A172 (cell line): ENCODE measurements around the gene PEX11B. TPM values are rescaled to one million over a fixed set of nuclear protein-coding genes. Genes with fewer than 3 reads are reported as not detected.
A peak's percentile ranks its signal among the peaks of the same experiment; 100 is the strongest.

ENCODE experiments used
- DNase-seq: peaks from one replicate; pipeline ENCODE4 v3.0.0-alpha.2; 2015; ENCODE audit warnings: low spot score
- total RNA-seq: library from RNA; depleted of rRNA; stranded (reverse); fragments of >200 nt; shearing (Covaris generic); gene quantifications from 2 replicates; pipeline ENCODE4 v1.2.3, GENCODE V29; 2014; rRNA removed

Gene PEX11B, protein sequence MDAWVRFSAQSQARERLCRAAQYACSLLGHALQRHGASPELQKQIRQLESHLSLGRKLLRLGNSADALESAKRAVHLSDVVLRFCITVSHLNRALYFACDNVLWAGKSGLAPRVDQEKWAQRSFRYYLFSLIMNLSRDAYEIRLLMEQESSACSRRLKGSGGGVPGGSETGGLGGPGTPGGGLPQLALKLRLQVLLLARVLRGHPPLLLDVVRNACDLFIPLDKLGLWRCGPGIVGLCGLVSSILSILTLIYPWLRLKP
- total RNA-seq = 40.8 and 41.8 TPM in 2 replicates

DNA sequence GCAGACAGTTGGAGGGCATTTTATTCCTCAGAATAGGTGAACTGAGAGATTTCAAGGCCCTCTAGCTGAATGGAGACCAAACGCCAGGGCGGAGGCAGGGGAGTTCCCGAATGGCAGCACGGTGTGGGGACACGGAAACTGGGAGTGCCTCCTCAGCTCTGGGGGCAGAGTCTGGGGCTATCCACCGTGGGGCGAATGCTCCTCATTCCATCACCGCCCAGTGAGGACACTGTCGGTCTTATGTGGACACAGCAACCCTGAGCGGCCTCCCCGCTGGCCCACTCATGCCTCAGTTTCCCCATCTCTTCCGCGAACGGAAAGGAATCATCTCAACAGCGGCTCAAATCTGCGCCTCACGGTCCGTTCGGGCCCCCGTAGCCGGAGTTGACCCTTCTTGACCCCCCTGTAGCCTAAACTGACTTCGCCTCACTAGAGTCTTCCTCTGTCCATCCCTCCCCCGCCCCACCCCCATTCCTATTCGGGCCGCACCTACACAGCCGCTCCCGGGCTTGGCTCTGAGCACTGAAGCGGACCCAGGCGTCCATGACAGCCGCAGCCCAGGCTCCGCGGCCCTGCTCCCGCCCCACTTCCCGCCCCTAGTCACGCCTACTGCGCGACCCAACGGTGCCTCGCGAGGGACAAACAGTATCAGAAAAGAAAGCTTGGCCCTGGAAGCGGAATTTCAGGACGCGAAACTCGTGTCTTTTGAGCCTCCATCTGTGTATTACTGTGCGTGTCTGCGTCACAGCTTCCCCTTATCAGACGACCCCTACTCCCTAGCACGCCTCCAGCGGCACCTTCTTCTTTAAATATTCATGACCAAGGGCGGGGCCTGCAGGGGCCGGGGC, at the start of gene PEX11B:
PEX11B (minus strand) TSS at position 574 of the 848 bp plus-strand sequence; CDS start at position 545, 29 bp downstream.
- DNase-seq = peak; percentile 81

DNA sequence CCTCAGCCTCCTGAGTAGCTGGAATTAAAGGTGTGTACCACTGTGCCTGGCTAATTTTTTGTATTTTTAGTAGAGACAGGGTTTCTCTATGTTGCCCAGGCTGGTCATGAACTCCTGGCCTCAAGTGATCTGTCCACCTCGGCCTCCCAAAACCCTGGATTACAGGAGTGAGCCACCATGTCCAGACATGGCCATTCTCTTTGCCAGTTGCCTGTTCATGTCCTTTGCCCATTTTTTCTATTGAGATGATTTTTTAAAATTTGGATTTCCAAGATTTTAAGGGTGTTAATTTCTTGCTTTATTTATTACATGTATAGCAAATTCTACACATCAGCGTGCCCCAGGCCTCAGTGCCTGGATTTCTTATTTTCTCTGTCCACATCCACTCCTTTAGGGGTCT, 48.8 kb upstream of the PEX11B start:
- no peak for DNase-seq

DNA sequence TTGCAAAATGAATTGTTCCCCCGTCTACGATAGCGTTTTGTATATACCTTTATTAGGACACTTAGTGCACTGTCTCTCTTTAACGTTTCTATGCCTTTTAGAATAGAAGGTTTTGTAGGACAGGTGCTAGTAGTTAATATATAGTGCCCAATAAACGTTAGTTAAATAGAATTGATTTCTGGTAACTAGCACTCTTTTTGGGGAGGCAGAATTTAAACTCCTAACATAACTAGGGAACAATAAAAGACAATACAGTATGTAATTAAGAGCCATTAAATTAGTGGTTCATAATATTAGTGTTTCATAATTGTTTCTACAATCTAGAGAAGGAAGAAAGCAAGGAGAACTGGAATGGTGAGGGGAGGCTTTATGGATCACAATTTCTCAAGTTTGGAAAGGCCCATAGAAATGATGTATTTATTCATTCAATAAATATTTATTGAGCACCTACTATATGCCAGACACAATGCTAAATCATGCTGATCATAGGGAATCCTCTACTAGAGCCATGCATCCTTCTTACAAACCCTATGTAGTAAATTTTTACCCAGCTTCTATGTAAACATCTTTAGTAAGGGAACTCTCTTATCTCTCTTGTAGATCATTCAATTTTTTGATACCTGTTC, 46.7 kb upstream of the PEX11B start:
- DNase-seq = no peak

GRCh38 chr1:145964328-145965118, 46.0 kb upstream of the PEX11B start, which contains the start of the genes ANKRD34A and POLR3GL:
ANKRD34A (minus strand) TSS chr1:145964575; CDS start chr1:145961759, 2,816 bp downstream.
POLR3GL (plus strand) TSS chr1:145964690; CDS start chr1:145974866, 10,176 bp downstream.
- DNase-seq = peak; percentile 96

DNA sequence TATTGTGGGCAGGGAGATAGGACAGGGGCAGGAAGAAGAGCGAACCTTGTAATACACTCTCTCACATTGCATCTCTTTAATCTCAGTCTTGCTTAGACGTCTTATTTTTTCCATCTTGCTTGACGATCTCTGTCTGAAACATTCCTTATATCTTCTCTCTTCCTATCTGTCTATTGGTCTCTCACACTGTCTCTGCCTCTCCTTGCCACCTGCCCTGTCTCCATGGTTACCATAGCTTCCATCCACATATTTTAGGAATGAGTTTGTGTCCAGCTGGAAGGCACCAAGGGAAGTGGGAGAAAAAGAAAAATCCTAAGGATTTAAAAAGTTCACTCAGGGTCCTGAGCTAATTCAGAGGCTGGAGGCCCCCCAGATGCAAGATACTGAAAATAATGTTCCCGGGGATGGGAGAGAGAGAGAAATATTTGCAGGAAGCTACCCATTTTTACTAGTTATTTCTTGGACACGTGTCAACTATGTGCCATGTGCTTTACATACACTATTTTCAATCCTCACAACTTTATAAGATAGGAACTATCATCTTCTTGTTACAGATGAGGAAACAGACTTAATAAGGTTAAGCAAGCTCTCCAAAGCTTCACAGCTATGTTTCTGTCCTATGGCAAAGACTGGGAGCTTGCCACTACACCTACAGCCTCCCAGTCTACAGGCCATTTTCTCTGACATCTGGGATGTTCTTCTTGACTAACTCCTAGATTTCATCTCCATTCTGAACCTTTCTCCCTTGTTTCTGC, 44.9 kb upstream of the PEX11B start:
- DNase-seq = peak; percentile 81

DNA sequence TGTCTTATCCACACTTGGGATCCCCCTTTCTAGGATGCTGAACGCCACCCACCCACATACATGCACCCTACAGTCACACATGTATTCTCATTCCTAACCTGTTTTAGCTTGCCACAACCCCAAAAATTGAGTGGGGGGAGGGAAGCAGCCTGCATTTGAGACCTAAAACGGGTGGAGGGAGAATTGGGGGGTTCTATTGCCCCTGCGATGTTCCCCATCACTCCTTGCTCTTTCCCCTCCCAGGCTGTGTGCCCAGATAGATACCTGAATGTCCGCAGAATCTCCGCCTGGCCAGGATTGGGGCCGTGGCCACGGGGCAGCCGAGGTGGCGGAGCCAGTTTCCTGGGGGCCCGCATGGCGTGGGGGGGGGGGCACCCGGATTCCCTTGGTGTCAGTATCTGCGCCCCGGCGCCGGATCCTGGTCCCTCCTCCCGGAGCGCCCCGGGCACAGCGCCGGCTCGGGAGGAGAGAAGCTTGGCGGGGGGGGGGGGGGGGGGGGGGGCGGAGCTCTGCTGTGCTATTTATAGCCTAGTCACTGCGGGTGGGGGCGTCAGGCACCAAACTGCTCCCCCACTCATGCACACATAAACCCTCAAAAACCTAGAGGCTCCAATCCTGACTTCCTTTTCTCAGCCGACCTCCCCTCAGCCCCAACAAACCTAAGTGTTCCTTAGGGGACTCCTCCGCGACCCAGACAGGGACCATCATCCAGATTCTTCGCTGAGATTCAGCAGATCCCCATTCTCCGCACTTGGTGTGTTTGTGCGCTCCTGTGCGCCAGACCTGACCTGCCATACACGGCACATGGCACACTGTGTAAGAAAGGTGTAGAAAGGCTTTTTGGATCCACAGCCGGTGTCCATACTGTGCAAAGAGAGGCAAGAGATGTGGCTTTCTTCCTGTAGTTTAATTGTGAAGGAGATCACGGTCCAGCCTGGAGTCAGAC, 43.9 kb upstream of the PEX11B start:
- peak; percentile 28 for DNase-seq

DNA sequence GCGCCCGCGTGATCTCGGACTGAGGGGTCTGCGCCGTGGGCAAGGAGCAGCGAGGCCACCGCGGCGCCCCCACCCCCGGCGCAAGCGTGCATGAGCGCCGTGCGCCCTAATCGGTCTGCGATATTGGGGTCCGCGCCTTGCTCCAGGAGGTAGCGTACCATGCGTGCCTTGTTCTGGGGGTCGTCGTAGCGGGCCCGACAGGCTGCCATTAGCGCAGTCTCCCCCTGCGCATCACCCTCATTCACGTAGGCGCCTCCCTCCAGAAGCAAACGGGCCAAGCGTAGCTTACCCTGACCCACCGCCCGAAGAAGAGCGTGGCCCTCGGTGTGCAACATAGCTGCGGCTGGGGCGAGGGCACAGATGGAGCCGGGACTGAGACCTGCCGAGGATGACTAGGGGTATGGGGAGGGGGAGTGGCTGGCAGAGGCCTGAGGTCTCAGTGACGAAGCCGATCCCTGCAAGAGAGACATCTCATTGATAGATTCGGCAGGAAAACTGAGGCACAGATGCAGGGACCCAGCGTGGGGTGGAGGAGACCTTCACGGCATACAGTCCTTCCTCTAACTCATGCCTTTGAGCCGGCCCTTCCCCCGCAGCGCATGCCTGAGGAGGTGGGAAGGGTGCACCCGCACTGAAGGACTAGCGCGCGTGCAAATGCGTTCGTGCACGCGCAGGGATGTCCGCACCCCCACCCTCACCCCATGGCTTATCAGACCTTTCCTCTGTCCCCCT, 43.1 kb upstream of the PEX11B start:
- no peak for DNase-seq

DNA sequence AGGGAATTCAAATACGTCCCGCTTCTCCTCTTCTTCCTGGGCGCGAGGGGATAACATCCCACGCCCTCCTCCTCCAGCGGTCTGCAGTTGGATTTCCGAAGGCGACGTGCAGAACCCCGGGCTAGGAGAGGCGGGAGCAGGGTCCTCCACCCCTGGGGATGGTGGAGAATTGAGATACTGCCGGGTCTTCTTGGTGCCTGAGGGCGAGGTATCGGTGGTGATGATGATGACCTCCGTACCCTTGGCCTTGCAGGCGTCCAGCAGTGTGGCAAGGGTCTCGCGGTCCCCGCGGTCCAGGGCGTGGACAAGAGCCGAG, 42.5 kb upstream of the PEX11B start:
- DNase-seq = no peak

- no peak for DNase-seq
Observed at GRCh38 chr1:145960468-145961108, 42.1 kb upstream of the PEX11B start.

DNA sequence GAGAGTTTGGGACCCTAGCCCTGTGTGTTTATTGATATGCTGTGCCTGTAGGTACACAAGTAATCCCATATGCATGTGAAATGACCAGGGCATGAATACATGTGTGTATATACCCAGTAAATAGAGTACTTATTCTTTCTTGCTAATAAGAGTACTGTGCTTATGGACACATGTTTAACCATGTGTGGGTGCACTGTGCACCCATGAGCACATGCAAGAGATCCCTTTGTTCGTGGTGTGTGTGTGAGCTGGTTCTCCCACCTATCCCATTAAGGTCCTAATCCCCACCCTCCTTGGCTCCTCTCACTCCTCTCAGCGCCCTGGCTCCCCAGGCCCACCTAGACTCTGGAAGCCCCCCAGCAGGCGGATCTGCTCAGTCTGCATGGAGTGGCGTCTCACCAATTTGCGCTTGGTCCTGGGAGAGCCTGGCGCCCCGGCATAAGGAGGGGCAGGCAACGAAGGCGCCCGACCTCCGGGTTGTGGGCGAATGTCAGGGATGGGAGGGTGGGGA, 41.5 kb upstream of the PEX11B start:
- DNase-seq = no peak

DNA sequence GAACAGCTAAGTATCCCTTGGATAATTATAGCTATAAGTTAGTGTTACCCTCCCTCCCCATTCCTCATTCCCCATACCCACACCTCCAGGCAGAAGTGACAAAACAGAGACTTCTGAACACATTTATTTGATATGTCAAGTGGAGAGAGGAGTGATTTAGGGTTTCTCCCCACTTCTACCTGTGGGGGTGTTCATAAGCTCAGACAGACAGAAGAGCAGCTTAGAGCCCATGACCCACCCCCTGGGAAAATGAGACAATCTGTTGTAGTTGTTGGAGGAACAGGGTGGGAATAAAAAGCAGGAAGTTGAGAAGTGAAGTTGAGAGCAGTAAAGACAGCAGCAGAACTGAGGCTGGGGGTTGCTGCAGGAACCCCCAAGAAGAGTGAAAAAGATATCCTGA, 40.8 kb upstream of the PEX11B start:
- no peak for DNase-seq

GRCh38 chr1:145958734-145959133, 40.2 kb upstream of the PEX11B start:
- no peak for DNase-seq

DNA sequence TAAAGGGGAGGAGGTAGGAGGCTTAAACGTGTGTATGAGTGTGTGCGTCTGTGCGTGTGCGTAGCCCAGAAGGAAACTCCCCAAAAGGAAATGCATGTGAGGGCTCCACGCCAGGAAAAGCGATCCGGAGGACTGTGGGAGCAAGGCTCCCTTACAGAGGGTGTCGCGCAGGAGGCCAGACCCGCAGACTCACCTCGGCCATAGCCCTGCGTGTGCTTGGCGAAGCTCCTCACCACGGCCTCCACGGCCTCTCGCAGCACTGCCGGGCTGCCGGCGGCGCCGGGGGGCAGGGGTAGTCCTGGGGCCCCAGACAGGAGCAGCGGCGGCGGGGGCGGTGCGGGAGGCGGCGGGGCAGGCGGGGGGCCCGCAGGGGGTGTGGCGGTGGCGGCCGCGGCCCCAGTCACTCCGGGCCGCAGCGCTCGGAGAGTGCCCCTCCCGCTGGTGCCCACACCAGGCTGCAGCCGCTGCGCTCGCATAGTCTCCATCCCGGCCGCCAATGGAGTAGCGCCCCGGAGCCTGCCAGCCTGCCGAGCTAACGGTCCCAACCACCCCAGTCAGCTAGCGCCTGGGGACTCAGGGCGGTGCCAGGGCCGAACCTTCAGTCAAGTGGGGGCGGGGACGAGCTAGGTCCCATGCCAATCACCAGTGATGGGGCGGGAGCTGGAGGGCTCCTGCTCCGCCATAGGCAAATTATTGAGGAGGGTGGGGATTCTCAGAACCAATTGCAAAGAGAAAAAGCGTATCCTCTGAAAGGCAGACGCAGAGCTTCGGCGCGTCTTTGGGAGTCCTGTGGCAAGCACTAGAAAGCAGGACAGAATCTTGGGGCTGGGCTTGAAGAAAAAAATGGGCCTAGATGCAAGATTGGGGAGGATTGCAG, 39.2 kb upstream of the PEX11B start, which contains the start of gene LIX1L:
LIX1L (minus strand) TSS at position 575 of the 877 bp plus-strand sequence; CDS start at position 485, 90 bp downstream.
- peak; percentile 98 for DNase-seq

DNA sequence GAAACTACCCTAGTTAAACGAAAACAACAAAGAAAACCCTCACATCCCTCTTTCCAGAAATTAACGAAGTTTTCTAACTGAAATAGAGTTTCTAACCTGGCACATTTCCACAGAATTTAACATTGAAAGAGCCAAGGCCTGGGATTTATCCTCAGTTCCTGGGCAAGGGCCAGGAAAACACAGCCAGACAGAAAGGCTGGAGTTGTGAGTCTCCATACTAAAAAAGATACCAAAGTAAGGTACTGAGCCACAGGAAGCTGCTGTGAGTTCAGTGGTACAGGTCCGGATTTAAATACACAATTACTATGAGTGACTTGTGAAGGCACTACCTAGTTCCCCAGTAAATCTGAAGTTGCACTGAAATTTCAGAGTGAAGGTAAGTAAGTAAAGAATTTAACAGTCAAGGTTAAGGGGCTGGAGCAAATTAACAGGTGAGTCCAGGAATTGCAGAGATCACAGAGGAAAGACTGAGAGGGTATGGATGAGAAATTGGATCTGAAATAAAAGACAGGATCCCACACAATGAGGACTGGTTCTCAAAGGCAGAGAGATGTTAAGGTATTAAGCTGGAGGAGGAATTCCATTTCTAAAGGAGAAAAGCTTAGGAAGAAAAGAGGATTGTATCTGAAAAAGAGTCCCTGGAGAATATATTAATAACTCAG, 38.4 kb upstream of the PEX11B start:
- no peak for DNase-seq

GRCh38 chr1:145956361-145956760, 37.8 kb upstream of the PEX11B start:
- no peak for DNase-seq

GRCh38 chr1:145955436-145955835, 36.9 kb upstream of the PEX11B start:
- no peak for DNase-seq

DNA sequence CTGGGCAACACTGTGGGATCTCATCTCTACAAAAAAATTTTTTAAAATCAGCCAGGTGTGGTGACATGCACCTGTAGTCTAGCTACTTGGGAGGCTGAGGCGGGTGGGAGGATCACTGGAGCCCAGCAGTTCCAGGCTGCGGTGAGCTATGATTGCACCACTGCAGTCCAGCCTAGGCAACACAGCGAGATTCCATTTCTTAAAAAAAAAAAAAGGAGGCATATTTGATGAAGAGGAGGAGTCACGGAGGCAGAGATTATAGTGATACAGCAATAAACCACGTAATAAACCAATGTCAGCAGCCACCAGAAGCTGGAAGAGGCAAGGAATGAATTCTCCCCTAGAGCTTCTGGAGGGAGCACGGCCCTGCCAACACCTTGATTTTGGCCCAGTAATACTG, 35.3 kb upstream of the PEX11B start:
- DNase-seq = no peak
